HG02981 (cell line): ENCODE results near the gene TMF1.

ENCODE experiments used
- ATAC-seq: cut with Tn5 transposase; IDR thresholded peaks from one replicate; pipeline ENCODE4 v1.9.1; 2021; ENCODE audit warnings: mild to moderate bottlenecking, moderate library complexity; ENCODE audit not compliant: unreplicated experiment

TMF1 gene

GRCh38 chr3:69014022-69014580, 38.0 kb downstream of the TMF1 start:
- no peak for ATAC-seq

- peak; percentile 71 for ATAC-seq
These were observed 38.7 kb downstream of the TMF1 start, which contains the start of gene EOGT for GRCh38 chr3:69013253-69014021. EOGT (minus strand) TSS chr3:69013684; CDS start chr3:69009846, 3,838 bp downstream.

GRCh38 chr3:69012800-69013252, 39.3 kb downstream of the TMF1 start:
- peak; percentile 40 for ATAC-seq

- no peak for ATAC-seq
These were observed 39.9 kb downstream of the TMF1 start for GRCh38 chr3:69012100-69012799.

- ATAC-seq: no peak
These were observed 40.9 kb downstream of the TMF1 start for GRCh38 chr3:69011096-69011730.

- no peak for ATAC-seq
These were observed 42.3 kb downstream of the TMF1 start for GRCh38 chr3:69009559-69010410.

GRCh38 chr3:69008980-69009379, 43.2 kb downstream of the TMF1 start:
- ATAC-seq: no peak

- ATAC-seq: no peak
These were observed 46.2 kb downstream of the TMF1 start for GRCh38 chr3:69005791-69006482.

- no peak for ATAC-seq
These were observed 46.9 kb downstream of the TMF1 start for GRCh38 chr3:69005071-69005790.

- ATAC-seq: no peak
These were observed 48.0 kb downstream of the TMF1 start for GRCh38 chr3:69004138-69004537.

- ATAC-seq: no peak
These were observed 52.5 kb downstream of the TMF1 start for GRCh38 chr3:68999605-69000004.

GRCh38 chr3:68999158-68999557, 53.0 kb downstream of the TMF1 start:
- ATAC-seq: no peak

- no peak for ATAC-seq
These were observed 54.2 kb downstream of the TMF1 start for GRCh38 chr3:68997887-68998286.

GRCh38 chr3:68996356-68996995, 55.7 kb downstream of the TMF1 start:
- no peak for ATAC-seq

GRCh38 chr3:68988740-68989139, 63.4 kb downstream of the TMF1 start:
- no peak for ATAC-seq

GRCh38 chr3:68987322-68987721, 64.8 kb downstream of the TMF1 start:
- ATAC-seq: no peak

- ATAC-seq: no peak
These were observed 65.5 kb downstream of the TMF1 start for GRCh38 chr3:68986496-68987208.

- ATAC-seq: no peak
These were observed 66.9 kb downstream of the TMF1 start for GRCh38 chr3:68985146-68985790.
